GM12801 (cell line): ENCODE data around the gene GRK7.

Source experiments
- TF ChIP-seq, protein P1 (sequence below): IDR thresholded peaks from one replicate; pipeline ENCODE4 v1.5.1; 2011; ENCODE audit warnings: control low read depth; ENCODE audit not compliant: insufficient read length; ENCODE audit errors: extremely low read depth

GRK7 gene

GRCh38 chr3:141738022-141738890 is 25.0 kb upstream of the GRK7 start, which contains the start of gene RNF7:
Gene RNF7, plus strand, starts transcription at chr3:141738298. Its CDS starts 44 bp downstream, at chr3:141738342.
- TF ChIP-seq, protein P1, sequence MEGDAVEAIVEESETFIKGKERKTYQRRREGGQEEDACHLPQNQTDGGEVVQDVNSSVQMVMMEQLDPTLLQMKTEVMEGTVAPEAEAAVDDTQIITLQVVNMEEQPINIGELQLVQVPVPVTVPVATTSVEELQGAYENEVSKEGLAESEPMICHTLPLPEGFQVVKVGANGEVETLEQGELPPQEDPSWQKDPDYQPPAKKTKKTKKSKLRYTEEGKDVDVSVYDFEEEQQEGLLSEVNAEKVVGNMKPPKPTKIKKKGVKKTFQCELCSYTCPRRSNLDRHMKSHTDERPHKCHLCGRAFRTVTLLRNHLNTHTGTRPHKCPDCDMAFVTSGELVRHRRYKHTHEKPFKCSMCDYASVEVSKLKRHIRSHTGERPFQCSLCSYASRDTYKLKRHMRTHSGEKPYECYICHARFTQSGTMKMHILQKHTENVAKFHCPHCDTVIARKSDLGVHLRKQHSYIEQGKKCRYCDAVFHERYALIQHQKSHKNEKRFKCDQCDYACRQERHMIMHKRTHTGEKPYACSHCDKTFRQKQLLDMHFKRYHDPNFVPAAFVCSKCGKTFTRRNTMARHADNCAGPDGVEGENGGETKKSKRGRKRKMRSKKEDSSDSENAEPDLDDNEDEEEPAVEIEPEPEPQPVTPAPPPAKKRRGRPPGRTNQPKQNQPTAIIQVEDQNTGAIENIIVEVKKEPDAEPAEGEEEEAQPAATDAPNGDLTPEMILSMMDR: no peak

DNA sequence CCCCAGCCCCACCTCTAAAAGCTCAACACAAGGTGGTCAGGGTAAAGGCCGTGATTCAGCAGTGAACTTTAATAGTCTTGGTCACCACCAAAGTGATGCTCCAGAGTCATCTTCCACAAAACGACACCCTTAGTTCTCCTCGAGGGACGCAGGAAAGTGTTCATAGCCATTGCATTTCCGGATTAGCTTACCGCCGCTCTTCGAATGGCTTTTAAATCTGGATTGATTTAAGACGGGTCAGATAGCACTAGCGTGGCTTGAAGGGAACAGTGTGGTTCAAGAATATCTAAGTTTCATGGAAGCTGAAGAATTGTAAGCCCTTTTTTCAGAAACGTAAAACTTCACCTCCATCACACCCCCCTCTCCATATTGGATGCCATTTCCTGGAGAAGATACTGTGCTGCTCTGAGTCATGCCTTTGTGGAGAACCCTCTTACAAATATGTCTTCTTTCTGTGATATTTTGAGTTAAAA is 24.3 kb upstream of the GRK7 start:
- TF ChIP-seq, protein P1: no peak

- TF ChIP-seq, protein P1: no peak
Measured at GRCh38 chr3:141739731-141740130, 23.5 kb upstream of the GRK7 start.

GRCh38 chr3:141740349-141740748 is 22.9 kb upstream of the GRK7 start:
- TF ChIP-seq, protein P1: no peak

GRCh38 chr3:141743305-141743704 is 19.9 kb upstream of the GRK7 start:
- TF ChIP-seq, protein P1: no peak

DNA sequence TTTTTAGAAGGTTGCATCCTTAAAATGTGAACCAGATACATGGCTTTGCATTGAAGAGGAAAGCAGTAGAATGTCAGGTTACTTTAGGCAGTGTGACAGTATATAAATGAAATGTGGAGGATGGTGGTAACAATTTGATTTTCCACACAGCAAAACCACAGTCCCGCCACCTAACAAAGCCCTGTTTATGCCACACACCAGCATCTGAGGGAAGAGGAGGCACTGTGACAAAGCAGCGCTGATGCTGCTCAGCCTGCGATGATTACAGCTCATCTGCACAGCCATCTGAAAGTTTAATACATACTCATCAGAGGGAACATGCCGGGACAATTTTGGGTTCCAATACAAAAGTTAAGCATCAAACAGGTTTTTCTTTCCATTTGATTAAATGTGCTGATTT is 16.2 kb upstream of the GRK7 start:
- TF ChIP-seq, protein P1: no peak

DNA sequence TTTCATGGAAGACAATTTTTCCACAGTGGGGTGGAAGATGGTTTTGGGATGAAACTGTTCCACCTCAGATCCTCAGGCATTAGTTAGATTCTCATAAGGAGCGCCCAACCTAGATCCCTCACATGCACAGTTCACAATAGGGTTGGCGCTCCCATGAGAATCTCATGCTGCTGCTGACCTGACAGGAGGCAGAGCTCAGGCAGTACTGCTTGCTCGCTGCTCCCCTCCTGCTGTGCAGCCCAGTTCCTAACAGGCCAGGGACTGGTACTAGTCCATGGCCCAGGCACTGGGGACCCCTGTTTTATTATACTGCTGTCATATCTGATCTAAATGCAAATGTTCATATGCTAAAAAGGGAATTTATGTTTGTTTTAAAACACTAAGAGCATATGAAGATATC is 9.8 kb upstream of the GRK7 start:
- TF ChIP-seq, protein P1: no peak
